Ovary (tissue), 9 donors: ENCODE measurements around the gene MIPEP. TPM values are rescaled to one million over a fixed set of nuclear protein-coding genes. Genes with fewer than 3 reads are reported as not detected.

Source experiments
- DNase-seq, 5 donors: peaks; one replicate each; pipeline ENCODE4 v3.0.0-alpha.2; 2019 to 2020
- H3K27ac ChIP-seq, 2 donors: fragments of 200-600 bp; one replicate each; pipeline versions ENCODE4 v1.5.1 to v1.8.0; 2019 to 2022
- H3K27me3 ChIP-seq: fragments of 200-600 bp; one replicate; pipeline ENCODE4 v1.8.0; 2022
- H3K36me3 ChIP-seq: fragments of 200-600 bp; sonication (generic); one replicate; pipeline ENCODE4 v1.5.1; 2019
- H3K4me1 ChIP-seq: one replicate; pipeline ENCODE4 v1.8.1; 2013; ENCODE audit warnings: mild to moderate bottlenecking, moderate library complexity; ENCODE audit not compliant: insufficient read depth
- H3K4me3 ChIP-seq: fragments of 200-600 bp; sonication (generic); one replicate; pipeline ENCODE4 v1.5.1; 2017
- H3K9me3 ChIP-seq, 2 donors: fragments of 200-600 bp in 1 of 2; sonication (generic) in 1 of 2; one replicate each; pipeline versions ENCODE4 v1.5.1 to v1.8.1; 2013 to 2019; ENCODE audit warnings: mild to moderate bottlenecking in 1 of 2, moderate library complexity in 1 of 2
- CTCF ChIP-seq, 3 donors: fragments of 450-650 bp in 2 of 3; fragments of 200-600 bp in 1 of 3; IDR thresholded peaks; one replicate each; pipeline versions ENCODE4 v1.5.1 to v1.8.0; 2016 to 2022; ENCODE audit warnings: antibody characterized with exemption in 3 of 3, mild to moderate bottlenecking in 1 of 3
- EP300 ChIP-seq: sonication (generic); formaldehyde crosslinking; IDR thresholded peaks from one replicate; pipeline ENCODE4 v1.6.1; 2017; ENCODE audit warnings: antibody characterized with exemption
- POLR2A ChIP-seq: fragments of 450-650 bp; IDR thresholded peaks from one replicate; pipeline ENCODE4 v1.6.1; 2017; ENCODE audit warnings: antibody characterized with exemption, mild to moderate bottlenecking, moderate library complexity
- WGBS, 3 donors: extraction: QIAGEN DNeasy Blood & Tissue Kit in 1 of 3; methylation state at CpG; one replicate each; pipeline versions ENCODE4 v1.1.5 to v1.1.7; 2013 to 2017; 5-methylcytosine and 5-hydroxymethylcytosine counted together
- intact Hi-C, 4 donors: fragments of 100-400 bp; cut with DNase I; formaldehyde crosslinking; loops; one replicate each; pipeline versions ENCODE4 v1.11.0 to v1.15.1; 2022 to 2023
- polyA plus RNA-seq, 2 donors: library from polyadenylated mRNA; stranded (reverse); fragments of 200-250 nt in 1 of 2; fragments of 350-450 nt in 1 of 2; fragmentation: Illumina TruSeq in 1 of 2; extraction: RNeasy Lipid Tissue Mini Kit (QIAGEN cat#74804) in 1 of 2; gene quantifications; one replicate each; pipeline ENCODE4 v1.2.3, GENCODE V29; 2013 to 2014
- total RNA-seq, 7 donors: library from RNA; depleted of rRNA in 2 of 7; stranded (reverse); fragments of >200 nt in 2 of 7; fragmentation: NEBNext Ultra II Directional in 3 of 7; extraction: Animal tissue kit (Norgen Biotek cat#: 25700) in 3 of 7; gene quantifications; one replicate each; pipeline versions ENCODE4 v1.1.0 to v1.2.4, GENCODE V29; 2016 to 2023
- donor health status: DM: no; HTN: no; CAD: no; lungs with moderate emphysema.
- donor health status: DM: no; HTN: no; CAD: no.
- donor health status: Bipolar disorder and iron deficiency.
- donor health status: DM: yes; HTN: yes; CAD: no.
- donor health status: DM: no; HTN: no; CAD: no.
- donor health status: DM: yes; HTN: yes; CAD: no.

MIPEP gene
- total and polyA plus RNA-seq, 9 donors: 7.1 to 18.8 (median 12.9) TPM

- TF ChIP-seq EP300: no peak
- no peak for TF ChIP-seq POLR2A
- no peak for TF ChIP-seq CTCF (IDR thresholded peaks at IDR 0.05)
- Histone ChIP-seq H3K4me3 (no peak overlapping the region), H3K27ac (no peak overlapping the region), H3K4me1 (no peaks in the 10 kb centered on the region), H3K36me3 (no peaks in the 10 kb centered on the region), H3K27me3 (no peaks in the 10 kb centered on the region), H3K9me3 (no peaks in the 10 kb centered on the region)
- WGBS, 3 donors: 85 to 92% (median 91%) methylated on average over 5 of the region's 5 CpGs
- DNase-seq: no peak
- intact Hi-C loops: no loop called here
Measured at GRCh38 chr13:23858546-23858945, 30.7 kb downstream of the MIPEP start.

- no peak for DNase-seq
- TF ChIP-seq EP300 (no peak), POLR2A (no peak), CTCF (IDR thresholded peaks at IDR 0.05) (no peak)
- WGBS, 3 donors: 73 to 88% (median 87%) methylated on average over 5 of the region's 5 CpGs
- H3K4me1 ChIP-seq: no peaks in the 10 kb centered on the region
- H3K36me3 ChIP-seq: no peaks in the 10 kb centered on the region
- no peak overlapping the region for H3K27ac ChIP-seq
- H3K9me3 ChIP-seq: no peaks in the 10 kb centered on the region
- no peaks in the 10 kb centered on the region for H3K27me3 ChIP-seq
- intact Hi-C loops: no loop called here
- no peak overlapping the region for H3K4me3 ChIP-seq
Measured at GRCh38 chr13:23856008-23856750, 33.0 kb downstream of the MIPEP start.

GRCh38 chr13:23855360-23855759, 33.8 kb downstream of the MIPEP start:
- no peaks in the 10 kb centered on the region for H3K4me1 ChIP-seq
- H3K27ac ChIP-seq: no peak overlapping the region
- no peaks in the 10 kb centered on the region for H3K9me3 ChIP-seq
- 93 to 94% (median 94%) methylated on average over 3 of the region's 3 CpGs for WGBS, 3 donors
- intact Hi-C loops: no loop called here
- H3K4me3 ChIP-seq: no peak overlapping the region
- no peak for DNase-seq
- no peaks in the 10 kb centered on the region for H3K36me3 ChIP-seq
- no peaks in the 10 kb centered on the region for H3K27me3 ChIP-seq
- no peak for TF ChIP-seq POLR2A
- TF ChIP-seq CTCF (IDR thresholded peaks at IDR 0.05): no peak
- no peak for TF ChIP-seq EP300

GRCh38 chr13:23852351-23852750, 36.8 kb downstream of the MIPEP start:
- 47 to 50% (median 50%) methylated on average over 2 of the region's 2 CpGs for WGBS, 3 donors
- DNase-seq: no peak
- intact Hi-C loops: no loop called here
- no peaks in the 10 kb centered on the region for H3K4me1 ChIP-seq
- no peaks in the 10 kb centered on the region for H3K27me3 ChIP-seq
- no peak overlapping the region for H3K4me3 ChIP-seq
- H3K27ac ChIP-seq: no peak overlapping the region
- TF ChIP-seq CTCF (IDR thresholded peaks at IDR 0.05): no peak
- no peak for TF ChIP-seq EP300
- H3K9me3 ChIP-seq: no peaks in the 10 kb centered on the region
- no peaks in the 10 kb centered on the region for H3K36me3 ChIP-seq
